Stimulated activated naive CD4-positive, alpha-beta T cell treated with Interleukin-2 at 50 U/mL for 16 hours (primary cell): Measurements from ENCODE around the gene ABCA10.
"Not testable (repeated sequence)": the region's sequence is repeated elsewhere in the genome, so short reads cannot be mapped to it uniquely, and the experiment has no call there.

Experiments used
- DNase-seq: peaks from one replicate; lab custom pipeline; 2025; lab: John Stamatoyannopoulos, UW

ABCA10 gene

GRCh38 chr17:69230939-69231338, 2.3 kb upstream of the ABCA10 start:
- DNase-seq, result no peak

- DNase-seq, result no peak
Measured at GRCh38 chr17:69228018-69228417, 606 bp downstream of the ABCA10 start.

GRCh38 chr17:69227541-69227940, 1.1 kb downstream of the ABCA10 start:
- DNase-seq, result no peak

DNA sequence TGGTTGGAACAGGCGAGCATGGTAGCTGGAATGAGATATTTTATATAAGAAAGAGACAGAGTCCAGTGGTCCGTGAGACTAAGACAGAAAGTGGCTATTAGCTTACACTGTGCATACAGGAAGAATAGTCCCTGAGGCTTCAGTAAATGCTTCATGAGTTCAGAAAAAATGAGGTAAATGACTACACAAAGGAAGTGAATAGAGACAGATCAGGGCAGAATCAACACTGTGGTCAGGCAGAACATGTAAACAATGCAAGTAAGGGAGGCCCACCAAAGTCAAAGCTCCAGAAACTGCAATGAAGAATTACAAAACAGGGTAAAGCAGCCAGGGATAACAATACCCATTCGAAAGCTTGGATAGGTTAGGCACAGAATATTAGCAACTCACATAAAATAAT, 4.8 kb downstream of the ABCA10 start:
- no peak for DNase-seq

DNA sequence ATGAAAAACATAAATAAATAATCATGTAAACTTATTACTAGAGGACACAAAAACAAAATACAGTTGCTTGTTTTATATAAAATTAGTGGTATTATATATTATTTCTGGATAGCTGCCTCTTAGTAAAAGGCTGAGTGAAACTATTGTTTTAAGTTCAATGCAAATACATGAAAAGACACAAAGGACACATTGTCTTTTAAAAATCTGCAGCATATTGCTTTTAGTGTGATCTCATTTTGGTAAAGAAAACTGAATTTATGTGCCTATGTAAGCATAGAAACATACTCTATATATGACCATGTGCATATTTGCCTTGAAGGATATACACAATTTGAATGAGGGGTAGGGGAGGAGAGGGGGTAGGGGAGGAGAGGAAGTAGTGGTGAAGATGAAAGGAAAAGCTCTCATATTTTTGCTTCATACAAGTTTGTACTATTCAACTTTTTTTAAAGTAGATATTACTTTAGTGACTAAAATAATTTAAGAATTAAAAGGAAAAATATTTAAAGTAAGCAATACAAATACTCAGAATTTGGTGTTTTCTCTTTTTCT, 5.8 kb downstream of the ABCA10 start:
- no peak for DNase-seq

DNA sequence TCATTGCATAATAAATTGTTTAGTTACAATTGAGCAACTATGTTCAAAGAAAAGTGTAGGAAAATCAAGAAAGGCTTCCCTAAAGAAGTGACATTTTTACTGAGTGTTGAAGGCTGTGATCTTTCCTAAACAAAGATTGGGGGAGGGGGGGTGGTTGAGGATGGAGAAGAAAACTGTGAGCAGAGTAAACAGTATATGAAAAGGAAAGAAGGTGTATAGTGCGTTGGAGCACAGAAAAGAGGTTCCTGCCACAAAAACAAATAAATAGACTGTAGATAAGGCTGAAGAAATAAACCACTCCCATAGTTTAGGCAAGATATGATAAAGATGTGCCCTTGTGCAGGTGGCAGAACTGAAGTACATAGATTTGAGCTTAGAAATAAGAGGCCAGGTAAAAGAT, 8.5 kb downstream of the ABCA10 start:
- no peak for DNase-seq

- DNase-seq, result no peak
Measured at GRCh38 chr17:69218986-69219385, 9.6 kb downstream of the ABCA10 start.

GRCh38 chr17:69213059-69213813, 15.4 kb downstream of the ABCA10 start:
- no peak for DNase-seq

DNA sequence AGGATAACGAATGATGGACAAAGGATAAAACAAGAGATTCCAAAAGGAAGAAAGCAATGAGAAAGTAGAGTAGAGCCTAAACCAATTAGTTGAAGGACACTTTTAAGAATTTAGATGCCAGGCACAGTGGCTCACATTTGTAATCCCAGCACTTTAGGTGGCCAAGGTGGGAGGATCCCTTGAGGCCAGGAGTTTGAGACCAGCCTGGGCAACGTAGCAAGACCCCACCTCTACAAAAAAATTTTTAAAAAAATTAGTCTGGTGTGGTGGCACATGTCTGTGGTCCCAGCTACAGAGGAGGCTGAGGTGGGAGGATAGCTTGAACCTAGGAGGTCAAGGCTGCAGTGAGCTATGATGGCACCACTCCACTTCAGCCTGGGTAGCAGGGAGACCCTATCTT, 20.0 kb downstream of the ABCA10 start:
- DNase-seq, result no peak

GRCh38 chr17:69207151-69207550, 21.5 kb downstream of the ABCA10 start:
- no peak for DNase-seq

- no peak for DNase-seq
Measured at GRCh38 chr17:69198238-69198637, 30.4 kb downstream of the ABCA10 start.

GRCh38 chr17:69196105-69196653, 32.4 kb downstream of the ABCA10 start:
- DNase-seq, result not testable (repeated sequence)

DNA sequence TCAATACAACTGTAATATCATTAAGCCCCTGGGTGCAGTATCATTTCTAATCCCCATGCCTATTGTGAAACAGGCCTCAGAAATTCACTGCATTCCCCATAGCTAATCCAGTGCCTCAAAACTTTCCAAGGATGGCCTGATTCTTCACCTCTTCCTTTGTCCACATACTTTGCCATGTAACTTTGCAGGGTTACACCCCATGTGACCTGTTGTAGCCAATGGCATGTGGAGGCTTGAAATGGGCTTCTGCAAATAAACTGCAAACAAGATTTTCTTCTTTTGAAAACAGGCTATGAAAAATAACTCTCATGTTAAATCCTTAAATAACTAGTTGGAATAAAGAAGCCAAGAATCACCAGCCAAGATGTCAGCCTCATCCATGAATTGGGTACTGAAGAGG, 35.9 kb downstream of the ABCA10 start:
- no peak for DNase-seq

- no peak for DNase-seq
Measured at GRCh38 chr17:69188796-69189195, 39.8 kb downstream of the ABCA10 start.

DNA sequence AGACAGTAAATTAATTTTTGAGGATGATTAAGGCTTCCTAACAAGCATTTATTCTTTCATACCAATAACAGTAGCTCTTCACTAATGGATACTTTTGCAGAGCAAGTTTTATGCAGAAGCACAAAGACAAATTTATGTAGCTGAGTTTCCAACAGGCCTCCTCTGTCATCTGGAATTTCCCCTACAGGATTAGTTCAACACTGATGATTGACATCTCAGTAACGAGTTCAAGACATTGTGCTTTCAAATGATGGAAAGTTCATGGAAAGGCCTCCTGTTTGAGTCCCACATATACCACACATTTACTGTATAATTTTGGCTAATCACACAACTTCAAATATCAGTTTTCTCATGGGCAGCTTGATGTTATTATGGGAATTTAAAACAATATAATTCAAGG, 40.6 kb downstream of the ABCA10 start:
- DNase-seq, result no peak

GRCh38 chr17:69187294-69187693, 41.3 kb downstream of the ABCA10 start:
- no peak for DNase-seq

DNA sequence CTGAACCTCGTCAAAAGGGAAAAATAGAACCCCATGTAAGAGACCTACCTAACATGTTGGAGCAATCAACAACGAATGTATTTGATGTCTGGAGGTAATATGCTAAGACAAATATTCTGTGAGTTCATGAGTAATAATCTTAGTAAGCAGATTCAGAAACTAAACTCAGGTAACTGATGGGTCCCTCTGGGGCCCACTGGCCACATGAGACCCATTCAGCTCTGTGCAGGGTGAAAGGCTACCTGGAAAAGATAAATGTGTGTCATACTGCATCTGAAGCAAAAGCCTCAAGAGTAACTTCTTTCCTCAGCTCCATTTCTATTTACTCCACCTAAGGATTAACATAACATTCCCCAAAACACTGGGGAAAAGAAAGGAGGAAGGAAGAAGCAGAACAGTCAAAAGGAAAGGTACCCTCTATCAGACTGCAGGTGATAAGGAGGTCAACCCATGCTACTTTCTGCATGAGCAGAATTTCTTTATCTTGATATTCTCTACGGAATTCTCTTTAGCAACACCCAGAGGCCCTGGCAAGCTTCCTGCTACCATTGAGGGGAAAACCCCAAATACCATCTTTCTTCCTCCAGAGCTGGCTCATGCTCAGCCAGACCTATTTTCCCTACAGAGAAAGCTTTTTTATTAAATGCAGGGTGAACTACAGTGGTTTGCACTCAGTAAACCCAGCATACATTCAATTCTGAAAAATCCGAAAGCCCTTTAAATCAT, 49.2 kb downstream of the ABCA10 start:
- DNase-seq, result no peak

GRCh38 chr17:69176457-69176795, 52.2 kb downstream of the ABCA10 start:
- no peak for DNase-seq

GRCh38 chr17:69175625-69176456, 52.8 kb downstream of the ABCA10 start:
- no peak for DNase-seq

GRCh38 chr17:69175262-69175624, 53.4 kb downstream of the ABCA10 start:
- DNase-seq, result no peak

GRCh38 chr17:69173118-69173517, 55.5 kb downstream of the ABCA10 start:
- DNase-seq, result no peak

DNA sequence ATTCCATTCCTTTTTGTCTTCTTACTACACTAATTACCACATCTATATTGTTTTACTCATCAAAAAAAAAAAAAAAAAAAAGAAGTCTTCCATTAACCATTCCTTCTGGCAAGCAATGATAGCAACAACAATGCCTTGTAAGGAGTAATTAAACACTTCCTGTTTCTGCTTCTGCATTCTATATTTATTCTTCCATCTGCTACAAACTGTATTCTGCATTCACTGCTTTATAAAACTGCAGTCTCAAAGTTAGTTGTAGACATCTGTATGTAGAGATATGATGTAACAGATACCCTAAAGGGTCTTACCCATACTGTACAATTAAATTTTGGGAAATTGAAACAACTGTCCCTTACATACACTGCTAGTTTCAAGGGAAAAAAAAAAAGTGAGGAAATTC, 58.2 kb downstream of the ABCA10 start:
- no peak for DNase-seq
